ENCODE data around the gene KIRREL3. TPM values are rescaled to one million over a fixed set of nuclear protein-coding genes. Genes with fewer than 3 reads are reported as not detected.

The KIRREL3 gene
- total RNA-seq, 2 experiments from 2014 or later = not detected

- H3K27me3 Mint-ChIP-seq = peaks cover 17% of the 10 kb centered on the region
- H3K4me1 Mint-ChIP-seq (ENCODE audit: low read depth) = no peaks in the 10 kb centered on the region
- intact Hi-C loops (cut with DNase I, micrococcal nuclease) = no loop called here
- ChIA-PET POLR2A (no interaction called here), CTCF (no interaction called here)
- H3K27me3 ChIP-seq (ENCODE audit: control insufficient read depth in 1 of 2, insufficient read depth in 2 of 2, low read length in 2 of 2) = no peaks in the 10 kb centered on the region
- no peak overlapping the region for H3K27ac ChIP-seq (ENCODE audit: low read depth in 1 of 2, low read length in 2 of 2)
- no peaks in the 10 kb centered on the region for H3K36me3 ChIP-seq (ENCODE audit: insufficient read depth, low read length)
- no peak overlapping the region for H3K4me3 Mint-ChIP-seq
- no peaks in the 10 kb centered on the region for H3K9me3 Mint-ChIP-seq
- DNase-seq (no peak), ATAC-seq (ENCODE audit: poor library complexity) (no peak)
- no peaks in the 10 kb centered on the region for H3K36me3 Mint-ChIP-seq (ENCODE audit: low read depth)
- no peak overlapping the region for H3K27ac Mint-ChIP-seq
- no peak for TF ChIP-seq CTCF (IDR thresholded peaks at IDR 0.05)
- no peaks in the 10 kb centered on the region for H3K4me1 ChIP-seq (ENCODE audit: insufficient read depth, low read length)
- H3K4me3 ChIP-seq (ENCODE audit: low read length) = no peak overlapping the region
- no peaks in the 10 kb centered on the region for H3K9me3 ChIP-seq (ENCODE audit: control insufficient read depth in 1 of 2, insufficient read depth in 1 of 2, low read length in 2 of 2)
Observed at GRCh38 chr11:126613272-126613671, 387.3 kb downstream of the KIRREL3 start.

- Histone ChIP-seq H3K9me3 (ENCODE audit: control insufficient read depth in 1 of 2, insufficient read depth in 1 of 2, low read length in 2 of 2) (no peaks in the 10 kb centered on the region), H3K27ac (ENCODE audit: low read depth in 1 of 2, low read length in 2 of 2) (no peak overlapping the region), H3K27me3 (ENCODE audit: control insufficient read depth in 1 of 2, insufficient read depth in 2 of 2, low read length in 2 of 2) (no peaks in the 10 kb centered on the region), H3K4me1 (ENCODE audit: insufficient read depth, low read length) (no peaks in the 10 kb centered on the region), H3K36me3 (ENCODE audit: insufficient read depth, low read length) (no peaks in the 10 kb centered on the region), H3K4me3 (ENCODE audit: low read length) (no peak overlapping the region)
- no peak overlapping the region for H3K27ac Mint-ChIP-seq
- intact Hi-C loops (cut with DNase I, micrococcal nuclease) = no loop called here
- peaks cover 17% of the 10 kb centered on the region for H3K27me3 Mint-ChIP-seq
- ChIA-PET CTCF (no interaction called here), POLR2A (no interaction called here)
- H3K4me3 Mint-ChIP-seq = no peak overlapping the region
- no peaks in the 10 kb centered on the region for H3K4me1 Mint-ChIP-seq (ENCODE audit: low read depth)
- no peak for DNase-seq
- H3K36me3 Mint-ChIP-seq (ENCODE audit: low read depth) = no peaks in the 10 kb centered on the region
- no peak for ATAC-seq (ENCODE audit: poor library complexity)
- no peak for TF ChIP-seq CTCF (IDR thresholded peaks at IDR 0.05)
- no peaks in the 10 kb centered on the region for H3K9me3 Mint-ChIP-seq
Observed at GRCh38 chr11:126612671-126613070, 387.9 kb downstream of the KIRREL3 start.

GRCh38 chr11:126611438-126611837 is 389.1 kb downstream of the KIRREL3 start:
- peaks cover 0 to 3% of the 10 kb centered on the region in 2 experiments for H3K27me3 ChIP-seq (ENCODE audit: control insufficient read depth in 1 of 2, insufficient read depth in 2 of 2, low read length in 2 of 2)
- TF ChIP-seq CTCF (IDR thresholded peaks at IDR 0.05) = no peak
- ChIA-PET POLR2A (no interaction called here), CTCF (no interaction called here)
- H3K9me3 Mint-ChIP-seq = no peaks in the 10 kb centered on the region
- H3K4me1 Mint-ChIP-seq (ENCODE audit: low read depth) = no peaks in the 10 kb centered on the region
- DNase-seq = no peak
- peaks cover 20% of the 10 kb centered on the region for H3K27me3 Mint-ChIP-seq
- no peak overlapping the region for H3K4me3 Mint-ChIP-seq
- H3K4me3 ChIP-seq (ENCODE audit: low read length) = no peak overlapping the region
- H3K4me1 ChIP-seq (ENCODE audit: insufficient read depth, low read length) = no peaks in the 10 kb centered on the region
- H3K36me3 Mint-ChIP-seq (ENCODE audit: low read depth) = no peaks in the 10 kb centered on the region
- ATAC-seq (ENCODE audit: poor library complexity) = no peak
- no peaks in the 10 kb centered on the region for H3K36me3 ChIP-seq (ENCODE audit: insufficient read depth, low read length)
- no peak overlapping the region for H3K27ac Mint-ChIP-seq
- no peaks in the 10 kb centered on the region for H3K9me3 ChIP-seq (ENCODE audit: control insufficient read depth in 1 of 2, insufficient read depth in 1 of 2, low read length in 2 of 2)
- no peak overlapping the region for H3K27ac ChIP-seq (ENCODE audit: low read depth in 1 of 2, low read length in 2 of 2)
- intact Hi-C loops (cut with DNase I, micrococcal nuclease) = no loop called here

Measured in CD4-positive, alpha-beta T cell (primary cell).